WTC11 (cell line): ENCODE data around the gene CFL1.

ENCODE experiments used
- ERG ChIP-seq: fragments of 250-450 bp; sonication (Bioruptor Pico); IDR thresholded peaks from 2 replicates; pipeline ENCODE4 v1.8.0; 2021; ENCODE audit warnings: mild to moderate bottlenecking
- JUN ChIP-seq: sonication (generic); formaldehyde crosslinking; IDR thresholded peaks from 2 replicates; pipeline ENCODE4 v1.8.0; 2023; ENCODE audit warnings: mild to moderate bottlenecking, missing genetic modification reagents
- TCF7 ChIP-seq: sonication (generic); formaldehyde crosslinking; IDR thresholded peaks from 2 replicates; pipeline ENCODE4 v1.8.0; 2022; ENCODE audit warnings: mild to moderate bottlenecking, low read depth, missing genetic modification reagents, moderate library complexity
- ZBTB21 ChIP-seq: sonication (generic); formaldehyde crosslinking; IDR thresholded peaks from 2 replicates; pipeline ENCODE4 v1.8.1; 2023; ENCODE audit warnings: mild to moderate bottlenecking, missing genetic modification reagents, borderline replicate concordance
- ZNF121 ChIP-seq: sonication (generic); formaldehyde crosslinking; IDR thresholded peaks from 2 replicates; pipeline ENCODE4 v1.8.0; 2023; ENCODE audit warnings: missing genetic modification reagents
- ZNF263 ChIP-seq: sonication (generic); formaldehyde crosslinking; IDR thresholded peaks from 2 replicates; pipeline ENCODE4 v1.8.1; 2022; ENCODE audit warnings: low read depth, mild to moderate bottlenecking, moderate library complexity, missing genetic modification reagents
- TF ChIP-seq, protein P1 (sequence below): fragments of 200-600 bp; IDR thresholded peaks from 2 replicates; pipeline ENCODE4 v1.8.0; 2022; ENCODE audit warnings: antibody characterized with exemption
- TF ChIP-seq, protein P2 (sequence below): sonication (generic); formaldehyde crosslinking; IDR thresholded peaks from 2 replicates; pipeline ENCODE4 v1.8.0; 2022; ENCODE audit warnings: mild to moderate bottlenecking, missing genetic modification reagents

DNA sequence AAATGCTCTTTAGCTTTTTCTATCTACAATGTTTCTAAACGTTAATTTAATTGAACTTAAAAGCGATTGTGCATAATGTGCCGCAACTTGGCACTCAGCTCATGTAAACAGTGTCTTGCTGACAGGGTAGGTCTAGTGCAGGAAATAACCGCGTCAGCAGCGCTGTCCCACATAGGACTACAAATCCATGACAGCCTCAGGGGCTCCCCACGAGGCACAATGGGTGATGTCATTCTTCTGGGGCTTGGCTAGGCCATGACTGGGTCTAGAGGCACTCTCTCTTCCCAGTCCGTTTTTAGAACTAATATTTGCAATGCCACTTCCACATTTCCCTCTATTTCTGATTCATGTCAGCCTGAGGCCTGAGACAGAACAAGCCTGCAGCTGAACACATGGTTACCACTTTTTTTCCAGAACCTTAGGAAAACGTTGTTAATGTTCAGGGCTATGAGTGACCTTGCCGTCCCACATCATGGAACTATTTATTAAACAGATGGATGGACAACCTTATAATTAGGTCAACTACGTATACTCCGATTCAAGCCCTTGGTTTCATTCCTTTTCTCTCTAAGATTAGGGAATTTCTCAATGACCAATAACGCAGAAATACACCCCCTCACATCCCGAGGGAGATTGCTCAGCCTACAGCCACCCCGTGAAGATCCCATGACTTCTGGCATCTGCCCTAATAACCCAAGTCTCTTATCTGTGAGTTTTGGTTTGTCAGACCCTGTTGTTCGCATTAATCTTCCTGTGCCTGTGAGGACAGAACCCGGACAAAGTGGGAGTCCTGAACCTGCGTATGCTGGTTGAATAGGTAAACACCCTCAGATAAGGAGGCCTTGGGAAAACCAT lies 43.6 kb downstream of the CFL1 start:
- TF ChIP-seq, protein P1, sequence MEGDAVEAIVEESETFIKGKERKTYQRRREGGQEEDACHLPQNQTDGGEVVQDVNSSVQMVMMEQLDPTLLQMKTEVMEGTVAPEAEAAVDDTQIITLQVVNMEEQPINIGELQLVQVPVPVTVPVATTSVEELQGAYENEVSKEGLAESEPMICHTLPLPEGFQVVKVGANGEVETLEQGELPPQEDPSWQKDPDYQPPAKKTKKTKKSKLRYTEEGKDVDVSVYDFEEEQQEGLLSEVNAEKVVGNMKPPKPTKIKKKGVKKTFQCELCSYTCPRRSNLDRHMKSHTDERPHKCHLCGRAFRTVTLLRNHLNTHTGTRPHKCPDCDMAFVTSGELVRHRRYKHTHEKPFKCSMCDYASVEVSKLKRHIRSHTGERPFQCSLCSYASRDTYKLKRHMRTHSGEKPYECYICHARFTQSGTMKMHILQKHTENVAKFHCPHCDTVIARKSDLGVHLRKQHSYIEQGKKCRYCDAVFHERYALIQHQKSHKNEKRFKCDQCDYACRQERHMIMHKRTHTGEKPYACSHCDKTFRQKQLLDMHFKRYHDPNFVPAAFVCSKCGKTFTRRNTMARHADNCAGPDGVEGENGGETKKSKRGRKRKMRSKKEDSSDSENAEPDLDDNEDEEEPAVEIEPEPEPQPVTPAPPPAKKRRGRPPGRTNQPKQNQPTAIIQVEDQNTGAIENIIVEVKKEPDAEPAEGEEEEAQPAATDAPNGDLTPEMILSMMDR = no peak
- TF ChIP-seq ERG (CRISPR knock-in tag) = no peak
- TF ChIP-seq ZNF121 (CRISPR knock-in tag) = no peak
- TF ChIP-seq TCF7 (CRISPR knock-in tag) = no peak
- no peak for TF ChIP-seq ZBTB21 (CRISPR knock-in tag)
- TF ChIP-seq ZNF263 (CRISPR knock-in tag) = no peak
- TF ChIP-seq JUN (CRISPR knock-in tag) = no peak
- TF ChIP-seq, protein P2, sequence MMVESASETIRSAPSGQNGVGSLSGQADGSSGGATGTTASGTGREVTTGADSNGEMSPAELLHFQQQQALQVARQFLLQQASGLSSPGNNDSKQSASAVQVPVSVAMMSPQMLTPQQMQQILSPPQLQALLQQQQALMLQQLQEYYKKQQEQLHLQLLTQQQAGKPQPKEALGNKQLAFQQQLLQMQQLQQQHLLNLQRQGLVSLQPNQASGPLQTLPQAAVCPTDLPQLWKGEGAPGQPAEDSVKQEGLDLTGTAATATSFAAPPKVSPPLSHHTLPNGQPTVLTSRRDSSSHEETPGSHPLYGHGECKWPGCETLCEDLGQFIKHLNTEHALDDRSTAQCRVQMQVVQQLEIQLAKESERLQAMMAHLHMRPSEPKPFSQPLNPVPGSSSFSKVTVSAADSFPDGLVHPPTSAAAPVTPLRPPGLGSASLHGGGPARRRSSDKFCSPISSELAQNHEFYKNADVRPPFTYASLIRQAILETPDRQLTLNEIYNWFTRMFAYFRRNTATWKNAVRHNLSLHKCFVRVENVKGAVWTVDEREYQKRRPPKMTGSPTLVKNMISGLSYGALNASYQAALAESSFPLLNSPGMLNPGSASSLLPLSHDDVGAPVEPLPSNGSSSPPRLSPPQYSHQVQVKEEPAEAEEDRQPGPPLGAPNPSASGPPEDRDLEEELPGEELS (CRISPR knock-in tag) = no peak
